ENCODE data around the gene ABTB1.

The ABTB1 gene

GRCh38 chr3:127720161-127720823, 47.5 kb downstream of the ABTB1 start:
- DNase-seq (ENCODE audit: low read depth) = no peak

DNA sequence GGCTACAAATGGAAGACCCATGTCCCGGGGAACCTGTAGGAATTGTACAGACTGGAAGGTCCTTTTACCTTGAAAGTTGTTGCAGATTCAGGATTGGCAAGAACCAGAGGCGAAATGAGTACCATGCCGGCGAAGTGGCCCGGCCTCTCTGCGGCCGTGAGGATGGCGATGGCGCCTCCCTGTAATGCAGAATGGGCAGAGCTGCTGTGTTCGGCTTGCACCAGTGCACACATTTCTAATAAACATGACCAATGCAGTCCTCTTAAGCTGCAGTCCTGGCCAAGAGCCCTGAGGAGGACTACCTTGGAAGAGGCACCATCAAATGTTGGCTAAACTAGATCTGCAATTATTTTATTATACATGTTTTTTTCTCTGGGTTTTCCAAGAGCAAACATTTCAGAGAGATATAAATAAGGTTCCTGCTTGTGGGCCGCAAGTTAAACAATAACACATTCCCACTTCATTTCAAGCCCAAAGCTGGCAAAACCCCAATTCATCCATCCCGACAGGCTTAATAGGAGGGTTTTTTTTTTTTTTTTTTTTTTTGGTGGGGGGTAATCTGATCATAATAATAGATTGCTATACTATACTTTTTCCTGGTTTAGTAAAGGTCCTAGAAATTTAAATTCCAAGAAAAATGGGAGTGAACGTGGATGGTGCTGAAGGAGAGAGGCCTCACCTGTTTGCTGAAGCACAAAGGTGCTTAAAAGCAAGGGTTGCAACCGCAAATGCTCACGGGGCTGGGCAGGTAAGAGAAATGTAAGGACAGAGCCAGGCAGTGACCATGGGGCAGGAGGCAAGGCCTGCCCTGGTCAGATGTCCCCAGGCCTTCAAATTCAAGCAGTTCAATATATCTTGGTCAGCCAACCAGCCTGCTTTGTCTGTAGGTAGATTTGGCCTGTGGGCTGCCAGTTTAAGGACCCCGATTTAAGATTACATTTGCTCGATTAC, 48.5 kb downstream of the ABTB1 start:
- DNase-seq (ENCODE audit: low read depth) = no peak

DNA sequence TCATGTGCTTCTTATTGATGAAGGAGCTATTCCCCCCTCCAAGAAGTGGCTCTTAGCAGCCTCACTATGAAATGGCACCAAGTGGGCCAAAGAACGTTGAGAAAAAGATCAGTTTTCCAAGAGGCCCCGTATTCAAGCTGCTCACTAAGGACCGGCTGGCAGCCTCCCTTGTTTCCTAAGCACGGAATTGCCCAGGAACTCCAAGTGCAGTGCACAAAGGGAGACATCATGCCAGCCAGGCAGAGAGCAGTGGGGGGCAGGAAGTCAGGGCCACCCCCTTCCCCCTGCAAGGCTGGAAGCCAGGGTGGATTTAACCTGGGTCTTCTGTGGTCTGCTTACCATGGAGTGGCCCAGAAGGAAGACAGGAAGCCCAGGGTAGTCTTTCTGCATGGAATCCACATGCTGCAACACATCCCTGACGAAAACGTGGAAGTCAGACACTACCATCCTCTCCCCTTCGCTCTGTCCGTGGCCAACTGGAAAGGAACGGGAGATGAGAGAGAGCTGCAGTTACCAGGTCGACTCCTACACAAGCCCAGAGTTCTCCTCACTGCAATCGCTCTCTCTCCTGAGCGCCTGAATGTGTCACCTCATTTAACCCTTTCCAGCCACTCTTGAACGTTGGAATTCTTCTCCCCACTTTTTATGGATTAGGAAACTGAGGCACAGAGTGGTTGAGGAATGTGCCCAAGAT, 49.5 kb downstream of the ABTB1 start:
- DNase-seq (ENCODE audit: low read depth) = no peak

GRCh38 chr3:127723011-127723567, 50.3 kb downstream of the ABTB1 start:
- no peak for DNase-seq (ENCODE audit: low read depth)

DNA sequence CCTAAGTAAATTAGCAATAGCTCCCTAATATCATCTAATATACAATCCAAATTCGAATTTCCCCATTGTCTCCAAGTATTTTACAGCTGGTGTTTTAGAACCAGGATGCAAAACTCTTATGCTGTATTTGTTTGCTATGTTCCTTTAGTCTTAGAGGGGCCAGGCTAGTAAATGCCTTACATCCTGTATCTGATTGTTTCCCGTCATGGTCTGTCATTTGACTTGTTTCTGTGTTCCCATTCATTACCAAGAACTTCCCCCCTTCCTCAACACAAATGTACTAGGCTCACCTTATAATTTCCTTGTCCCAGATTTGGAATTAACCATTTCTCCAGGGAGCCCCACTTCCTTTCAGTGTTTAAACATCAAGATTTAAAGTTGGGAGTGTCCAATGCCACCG, 54.1 kb downstream of the ABTB1 start:
- no peak for DNase-seq (ENCODE audit: low read depth)

DNA sequence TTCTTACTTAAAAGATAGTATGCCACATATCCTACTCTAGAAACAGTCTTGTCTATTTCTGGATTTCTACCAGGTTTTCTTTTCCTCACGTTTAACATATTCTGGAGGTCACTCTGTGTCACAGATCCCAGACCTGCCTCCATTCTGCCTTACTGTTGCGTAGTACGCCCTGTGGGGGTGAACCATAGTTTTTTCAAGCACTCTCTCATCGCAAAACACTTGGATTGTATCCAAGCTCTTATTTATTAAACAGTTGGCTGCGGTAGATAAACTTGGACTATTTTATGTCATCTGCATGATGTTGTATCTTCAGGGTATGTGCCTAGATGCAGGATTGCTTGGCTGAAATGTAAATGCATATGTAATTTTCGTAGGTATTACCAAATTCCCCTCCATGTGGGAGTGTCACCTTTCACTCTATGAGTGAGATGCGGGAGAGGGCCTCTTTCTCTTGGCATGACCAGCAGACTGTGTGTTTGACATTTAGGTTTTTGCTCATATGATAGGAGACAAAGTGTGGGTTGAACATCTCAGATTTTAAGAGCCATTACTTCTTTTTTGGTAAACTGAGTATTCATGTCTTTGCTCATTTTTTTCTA, 55.8 kb downstream of the ABTB1 start:
- no peak for DNase-seq (ENCODE audit: low read depth)

DNA sequence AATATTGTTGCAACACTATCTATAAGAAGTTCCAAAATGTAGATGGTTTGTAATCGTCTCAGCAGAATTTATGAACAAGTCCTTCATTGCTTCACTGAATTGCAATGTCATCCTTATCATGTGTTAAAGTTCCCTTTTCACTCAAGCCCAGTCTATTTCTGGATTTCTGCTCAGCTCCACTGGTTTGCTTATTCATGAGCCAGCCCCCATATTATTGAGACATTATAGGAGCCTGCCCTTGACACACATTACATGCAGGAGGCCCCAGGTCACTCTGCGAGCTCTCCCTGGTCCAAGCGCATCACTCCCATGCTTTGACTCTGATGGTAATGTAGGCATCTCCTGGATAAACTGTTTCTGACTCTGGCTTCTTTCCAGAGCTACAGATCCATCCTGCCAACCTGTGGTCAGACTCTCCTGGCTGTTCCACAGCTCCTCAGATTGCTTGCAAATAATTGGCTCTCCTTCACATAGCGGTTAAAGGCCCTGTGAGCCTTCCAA, 56.9 kb downstream of the ABTB1 start:
- DNase-seq (ENCODE audit: low read depth) = no peak

GRCh38 chr3:127730171-127730570, 57.4 kb downstream of the ABTB1 start:
- no peak for DNase-seq (ENCODE audit: low read depth)

Data from activated T-helper 9 cell treated with anti-CD3 and anti-CD28 coated beads, Interleukin-2, amount 50 U/mL, for 16 hours (primary cell).